Measurements from ENCODE around the gene MSL1. TPM values are rescaled to one million over a fixed set of nuclear protein-coding genes. Genes with fewer than 3 reads are reported as not detected.

The MSL1 gene
- total and polyA plus RNA-seq, 2 of the 13 experiments (the other 11 are each of a cell fraction or from before 2014, with no cell fraction given), result 63.8 to 88.5 TPM

DNA sequence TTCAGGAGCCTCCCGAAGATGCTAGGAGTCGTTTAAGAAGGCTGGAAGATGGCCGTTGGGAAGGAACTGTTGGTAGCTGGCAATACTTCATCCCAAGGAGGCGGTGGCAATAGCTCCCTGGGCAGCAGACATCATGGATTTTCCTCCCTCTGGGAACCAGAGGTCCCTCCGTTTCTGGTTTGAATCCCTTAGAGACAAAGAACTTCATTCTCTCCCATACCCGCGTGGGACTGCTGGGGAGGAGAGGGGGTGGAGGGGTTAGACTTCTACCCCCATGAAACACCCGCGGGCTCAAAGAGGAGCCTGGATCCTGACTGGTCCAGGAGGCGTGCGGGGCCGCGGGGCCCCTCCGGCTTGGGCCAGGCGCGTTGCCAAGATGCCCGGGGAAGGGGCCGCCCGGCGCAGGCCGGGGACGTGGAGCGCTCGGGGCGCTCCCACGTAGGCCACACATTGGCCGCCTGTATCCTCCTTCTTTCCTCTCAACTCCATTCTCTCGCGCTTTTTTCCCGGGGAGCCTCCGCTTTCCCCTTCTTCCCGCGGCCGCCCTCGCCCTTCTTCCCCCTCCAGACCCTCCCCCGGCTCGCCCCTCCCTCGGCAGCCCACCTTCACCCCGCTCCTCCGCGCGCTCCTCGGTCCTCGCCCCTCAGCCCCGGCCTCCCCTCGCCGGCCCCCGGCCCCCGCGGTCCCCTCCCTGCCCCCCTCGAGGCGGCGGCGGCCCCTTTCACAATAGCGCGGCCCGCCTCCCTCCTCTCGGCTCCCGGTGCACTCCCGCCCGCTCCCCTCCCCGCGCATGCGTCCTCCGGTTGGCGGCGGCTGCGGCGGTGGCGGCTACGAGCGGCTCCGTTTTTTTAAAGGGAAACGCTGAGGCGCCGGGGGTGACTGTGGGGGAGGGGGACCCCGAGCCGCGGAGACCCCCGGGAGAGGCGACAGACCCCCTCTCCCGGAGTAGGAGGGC is at the start of gene MSL1 (continued):
- TF ChIP-seq PHB2 (IDR thresholded peaks at IDR 0.05; ENCODE audit: partially characterized antibody), result no peak
- TF ChIP-seq TBP (CRISPR knock-in tag; IDR thresholded peaks at IDR 0.05), result no peak
- peak; percentile 35; the same call in 1 of the 2 replicates for TF ChIP-seq ZNF816 (CRISPR knock-in tag; IDR thresholded peaks at IDR 0.05; ENCODE audit: borderline replicate concordance)
- TF ChIP-seq ZMAT3 (CRISPR knock-in tag; conservative IDR thresholded peaks at IDR 0.05), result peak; percentile 57; the same call in 1 of the 2 replicates
- TF ChIP-seq KDM5A (IDR thresholded peaks at IDR 0.05; ENCODE audit: borderline replicate concordance, low read length), result peak; percentile 34; the same call in 1 of the 2 replicates
- TF ChIP-seq NPAS2 (CRISPR knock-in tag; IDR thresholded peaks at IDR 0.05; ENCODE audit: borderline replicate concordance), result no peak
- TF ChIP-seq SMAD3 (CRISPR knock-in tag; IDR thresholded peaks at IDR 0.05), result peak; percentile 22; the same call in 1 of the 2 replicates
- TF ChIP-seq FOXP1 (IDR thresholded peaks at IDR 0.05), result no peak
- no peak for TF ChIP-seq FOXP1 (CRISPR knock-in tag; IDR thresholded peaks at IDR 0.05)
- TF ChIP-seq ZNF329 (CRISPR knock-in tag; IDR thresholded peaks at IDR 0.05; ENCODE audit: low read depth), result peak; percentile 68; the same call in 1 of the 2 replicates
- peak; percentile 90 for TF ChIP-seq HNRNPK (IDR thresholded peaks at IDR 0.05; ENCODE audit: low read depth, low read length, poor library complexity, severe bottlenecking)
- TF ChIP-seq, protein P1, sequence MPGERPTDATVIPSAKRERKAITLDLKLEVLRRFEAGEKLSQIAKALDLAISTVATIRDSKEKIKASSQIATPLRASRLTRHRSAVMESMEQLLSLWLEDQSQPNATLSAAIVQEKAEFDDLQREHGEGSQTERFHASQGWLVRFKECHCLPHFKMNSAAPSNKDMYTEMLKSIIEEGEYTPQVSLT (CRISPR knock-in tag; IDR thresholded peaks at IDR 0.05; ENCODE audit: borderline replicate concordance, low read depth), result no peak
- TF ChIP-seq PAF1 (CRISPR knock-in tag; IDR thresholded peaks at IDR 0.05), result no peak
- TF ChIP-seq, protein P2, sequence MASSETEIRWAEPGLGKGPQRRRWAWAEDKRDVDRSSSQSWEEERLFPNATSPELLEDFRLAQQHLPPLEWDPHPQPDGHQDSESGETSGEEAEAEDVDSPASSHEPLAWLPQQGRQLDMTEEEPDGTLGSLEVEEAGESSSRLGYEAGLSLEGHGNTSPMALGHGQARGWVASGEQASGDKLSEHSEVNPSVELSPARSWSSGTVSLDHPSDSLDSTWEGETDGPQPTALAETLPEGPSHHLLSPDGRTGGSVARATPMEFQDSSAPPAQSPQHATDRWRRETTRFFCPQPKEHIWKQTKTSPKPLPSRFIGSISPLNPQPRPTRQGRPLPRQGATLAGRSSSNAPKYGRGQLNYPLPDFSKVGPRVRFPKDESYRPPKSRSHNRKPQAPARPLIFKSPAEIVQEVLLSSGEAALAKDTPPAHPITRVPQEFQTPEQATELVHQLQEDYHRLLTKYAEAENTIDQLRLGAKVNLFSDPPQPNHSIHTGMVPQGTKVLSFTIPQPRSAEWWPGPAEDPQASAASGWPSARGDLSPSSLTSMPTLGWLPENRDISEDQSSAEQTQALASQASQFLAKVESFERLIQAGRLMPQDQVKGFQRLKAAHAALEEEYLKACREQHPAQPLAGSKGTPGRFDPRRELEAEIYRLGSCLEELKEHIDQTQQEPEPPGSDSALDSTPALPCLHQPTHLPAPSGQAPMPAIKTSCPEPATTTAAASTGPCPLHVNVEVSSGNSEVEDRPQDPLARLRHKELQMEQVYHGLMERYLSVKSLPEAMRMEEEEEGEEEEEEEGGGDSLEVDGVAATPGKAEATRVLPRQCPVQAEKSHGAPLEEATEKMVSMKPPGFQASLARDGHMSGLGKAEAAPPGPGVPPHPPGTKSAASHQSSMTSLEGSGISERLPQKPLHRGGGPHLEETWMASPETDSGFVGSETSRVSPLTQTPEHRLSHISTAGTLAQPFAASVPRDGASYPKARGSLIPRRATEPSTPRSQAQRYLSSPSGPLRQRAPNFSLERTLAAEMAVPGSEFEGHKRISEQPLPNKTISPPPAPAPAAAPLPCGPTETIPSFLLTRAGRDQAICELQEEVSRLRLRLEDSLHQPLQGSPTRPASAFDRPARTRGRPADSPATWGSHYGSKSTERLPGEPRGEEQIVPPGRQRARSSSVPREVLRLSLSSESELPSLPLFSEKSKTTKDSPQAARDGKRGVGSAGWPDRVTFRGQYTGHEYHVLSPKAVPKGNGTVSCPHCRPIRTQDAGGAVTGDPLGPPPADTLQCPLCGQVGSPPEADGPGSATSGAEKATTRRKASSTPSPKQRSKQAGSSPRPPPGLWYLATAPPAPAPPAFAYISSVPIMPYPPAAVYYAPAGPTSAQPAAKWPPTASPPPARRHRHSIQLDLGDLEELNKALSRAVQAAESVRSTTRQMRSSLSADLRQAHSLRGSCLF (CRISPR knock-in tag; IDR thresholded peaks at IDR 0.05; ENCODE audit: borderline replicate concordance), result no peak
- 0 out of 2 replicates have a peak, but pooled peaks have one; percentile 28 for TF ChIP-seq ZNF703 (CRISPR knock-in tag; IDR thresholded peaks at IDR 0.05; ENCODE audit: borderline replicate concordance)
- no peak for TF ChIP-seq ZBTB20 (CRISPR knock-in tag; IDR thresholded peaks at IDR 0.05; ENCODE audit: borderline replicate concordance, low read depth)
- TF ChIP-seq ARHGAP35 (CRISPR knock-in tag; IDR thresholded peaks at IDR 0.05; ENCODE audit: borderline replicate concordance), result peak; percentile 35; the same call in 1 of the 2 replicates
- TF ChIP-seq ZFP91 (CRISPR knock-in tag; IDR thresholded peaks at IDR 0.05; ENCODE audit: borderline replicate concordance), result peak; percentile 98
- 0 out of 2 replicates have a peak, but pooled peaks have one; percentile 61 for TF ChIP-seq ZNF790 (CRISPR knock-in tag; IDR thresholded peaks at IDR 0.05; ENCODE audit: borderline replicate concordance)
- TF ChIP-seq, protein P3, sequence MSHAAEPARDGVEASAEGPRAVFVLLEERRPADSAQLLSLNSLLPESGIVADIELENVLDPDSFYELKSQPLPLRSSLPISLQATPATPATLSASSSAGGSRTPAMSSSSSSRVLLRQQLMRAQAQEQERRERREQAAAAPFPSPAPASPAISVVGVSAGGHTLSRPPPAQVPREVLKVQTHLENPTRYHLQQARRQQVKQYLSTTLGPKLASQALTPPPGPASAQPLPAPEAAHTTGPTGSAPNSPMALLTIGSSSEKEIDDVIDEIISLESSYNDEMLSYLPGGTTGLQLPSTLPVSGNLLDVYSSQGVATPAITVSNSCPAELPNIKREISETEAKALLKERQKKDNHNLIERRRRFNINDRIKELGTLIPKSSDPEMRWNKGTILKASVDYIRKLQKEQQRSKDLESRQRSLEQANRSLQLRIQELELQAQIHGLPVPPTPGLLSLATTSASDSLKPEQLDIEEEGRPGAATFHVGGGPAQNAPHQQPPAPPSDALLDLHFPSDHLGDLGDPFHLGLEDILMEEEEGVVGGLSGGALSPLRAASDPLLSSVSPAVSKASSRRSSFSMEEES (CRISPR knock-in tag; IDR thresholded peaks at IDR 0.05), result 0 out of 2 replicates have a peak, but pooled peaks have one; percentile 9
